Measurements from ENCODE around the gene ARHGEF26.

The ARHGEF26 gene

DNA sequence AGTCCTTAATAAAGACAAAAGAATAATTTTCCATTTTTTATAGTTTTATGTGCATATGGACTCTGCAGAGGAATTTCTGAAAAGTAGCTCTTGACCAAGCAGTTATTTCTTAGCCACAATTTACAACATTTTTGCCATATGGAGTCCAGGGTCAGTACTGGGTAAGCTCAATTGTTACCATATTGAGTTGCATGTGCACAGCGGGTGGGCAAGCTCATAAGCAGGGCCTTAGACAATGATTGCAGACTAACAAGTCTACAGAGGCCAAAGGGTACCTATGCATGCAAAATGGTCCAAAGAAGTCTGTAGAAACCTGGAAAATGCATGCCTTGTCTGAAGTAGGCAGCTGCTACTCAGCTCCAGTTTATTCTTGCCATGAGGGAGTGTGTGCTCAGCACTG lies 19.0 kb upstream of the ARHGEF26 start:
- Mint-ChIP-seq H3K4me3 (no peak overlapping the region), H3K4me1 (no peaks in the 10 kb centered on the region), H3K27me3 (no peaks in the 10 kb centered on the region), H3K9me3 (no peaks in the 10 kb centered on the region), H3K27ac (no peak overlapping the region)
- ATAC-seq (no peak), DNase-seq (no peak)

DNA sequence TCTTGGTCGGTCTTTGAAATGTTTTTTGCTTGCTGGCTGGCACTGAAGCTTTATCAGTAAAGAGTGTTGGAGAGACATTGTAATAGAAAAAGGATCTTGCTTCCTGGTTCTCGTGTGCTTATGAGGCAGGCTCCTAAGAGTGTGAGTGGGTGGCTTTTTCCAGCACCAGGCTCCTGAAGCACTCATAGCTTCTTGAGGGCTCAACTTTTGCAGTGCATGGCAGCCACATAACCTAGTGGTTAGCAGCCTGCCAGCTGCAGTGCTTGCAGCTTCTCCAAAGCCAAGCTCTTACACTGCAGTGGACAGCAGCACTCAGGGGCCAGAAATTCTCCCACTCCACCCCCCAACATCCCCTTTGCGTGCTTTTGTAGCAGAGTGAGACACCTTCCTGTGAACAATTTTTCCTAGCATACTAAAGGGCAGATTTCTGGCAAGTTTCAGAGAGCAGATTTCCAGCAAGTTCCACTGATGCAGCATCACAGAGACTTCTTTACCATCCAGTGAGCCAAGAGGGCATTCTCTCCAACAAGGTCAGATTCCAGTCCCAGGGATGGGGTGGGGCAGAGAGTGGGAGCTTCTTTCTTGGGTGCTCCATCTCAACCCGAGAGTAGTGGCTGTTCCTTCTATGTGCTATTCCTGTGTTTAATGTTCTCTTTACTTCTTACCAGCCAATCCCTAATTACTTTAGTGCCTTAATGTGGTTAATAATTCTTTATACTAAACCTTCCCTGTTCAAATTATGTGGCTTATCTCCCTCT lies 15.8 kb upstream of the ARHGEF26 start:
- no peaks in the 10 kb centered on the region for H3K27me3 Mint-ChIP-seq
- DNase-seq: no peak
- no peak overlapping the region for H3K27ac Mint-ChIP-seq
- no peaks in the 10 kb centered on the region for H3K9me3 Mint-ChIP-seq
- ATAC-seq: no peak
- H3K4me3 Mint-ChIP-seq: no peak overlapping the region
- H3K4me1 Mint-ChIP-seq: no peaks in the 10 kb centered on the region

DNA sequence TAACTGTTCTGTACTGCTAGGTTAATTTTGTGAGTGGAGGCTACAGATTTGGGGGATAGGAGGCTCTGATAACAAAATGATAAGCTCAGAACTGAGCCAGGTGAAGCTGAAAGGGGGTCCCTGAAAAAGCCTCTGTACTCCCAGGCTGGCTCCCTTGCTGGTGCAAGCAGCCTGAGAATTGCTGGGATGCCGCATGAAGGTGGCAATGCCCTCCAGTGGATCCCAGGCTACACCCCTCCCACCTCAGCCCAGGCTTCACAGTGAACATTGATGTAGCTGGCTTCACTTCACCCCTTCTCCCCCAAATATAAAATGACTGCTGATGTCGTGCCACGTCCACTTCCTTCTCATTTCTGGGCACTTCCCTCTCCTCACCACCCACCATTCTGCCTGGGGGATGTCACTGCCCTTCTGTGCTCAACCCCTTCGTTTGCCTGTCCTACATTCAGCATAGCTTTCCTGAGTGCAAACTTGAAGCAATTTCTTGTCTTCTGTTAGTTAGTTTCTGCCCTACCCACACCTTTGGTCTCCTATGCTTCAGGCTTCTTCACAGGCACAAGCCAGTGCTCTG lies 9.7 kb upstream of the ARHGEF26 start:
- Mint-ChIP-seq H3K27me3 (peaks cover 15% of the 10 kb centered on the region), H3K9me3 (no peaks in the 10 kb centered on the region), H3K27ac (no peak overlapping the region), H3K4me3 (no peak overlapping the region), H3K4me1 (no peaks in the 10 kb centered on the region)
- no peak for DNase-seq
- ATAC-seq: no peak

DNA sequence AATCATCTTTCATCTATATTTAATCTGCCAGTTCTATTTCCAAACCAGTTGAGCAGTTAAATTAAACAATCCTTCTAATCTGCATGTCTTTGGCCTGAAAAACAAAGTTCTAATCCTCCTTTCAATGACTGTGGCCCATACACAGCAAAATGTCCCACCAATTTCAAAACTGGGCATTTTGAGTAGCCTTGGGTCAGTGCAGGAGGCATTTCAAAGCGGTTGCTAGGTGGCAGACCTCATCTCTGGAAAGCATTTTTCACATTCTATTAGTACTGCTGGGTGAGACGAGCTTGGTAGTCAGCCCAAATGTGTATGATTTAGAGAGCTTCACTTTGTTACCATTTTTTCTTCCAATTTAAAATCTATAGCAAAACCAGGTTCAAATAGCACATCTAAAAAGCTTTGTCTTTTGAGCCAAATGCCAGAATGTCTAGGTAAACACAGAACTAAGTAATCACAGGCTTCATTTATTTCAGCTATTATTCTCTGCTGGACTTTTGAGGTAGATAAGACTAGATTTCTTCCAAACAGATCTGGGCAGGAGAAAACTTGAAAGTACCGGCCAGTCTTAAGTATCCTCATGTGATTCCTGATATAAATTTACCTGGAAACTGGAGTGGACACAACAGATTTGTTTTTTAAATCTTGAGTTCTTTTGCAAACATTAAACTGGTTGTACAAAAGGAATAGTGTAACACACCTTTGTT lies 8.9 kb upstream of the ARHGEF26 start:
- ATAC-seq (no peak), DNase-seq (no peak)
- Mint-ChIP-seq H3K27me3 (peaks cover 22% of the 10 kb centered on the region), H3K4me3 (no peak overlapping the region), H3K9me3 (no peaks in the 10 kb centered on the region), H3K4me1 (no peaks in the 10 kb centered on the region), H3K27ac (no peak overlapping the region)

DNA sequence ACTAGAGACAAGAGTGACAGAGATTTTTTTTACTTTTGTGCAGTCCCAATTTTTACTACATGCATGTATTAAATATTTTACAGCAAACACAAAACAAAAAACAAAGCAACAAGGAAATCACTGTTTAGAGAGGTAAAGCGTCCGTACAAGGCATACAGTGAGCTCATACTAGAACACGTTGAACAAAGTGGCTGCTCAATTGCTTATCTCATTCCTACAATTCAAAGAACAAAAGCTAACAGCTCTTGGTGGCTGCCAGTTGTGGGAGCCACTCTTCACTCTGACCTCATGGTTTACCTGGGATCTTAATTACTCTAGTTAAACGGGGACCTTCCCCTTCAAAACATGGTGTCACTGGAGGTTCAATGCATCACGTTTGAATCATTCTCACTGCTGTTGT lies 7.6 kb upstream of the ARHGEF26 start:
- no peak for ATAC-seq
- Mint-ChIP-seq H3K9me3 (no peaks in the 10 kb centered on the region), H3K27ac (no peak overlapping the region), H3K4me3 (no peak overlapping the region), H3K4me1 (no peaks in the 10 kb centered on the region), H3K27me3 (peaks cover 31% of the 10 kb centered on the region)
- DNase-seq: no peak

DNA sequence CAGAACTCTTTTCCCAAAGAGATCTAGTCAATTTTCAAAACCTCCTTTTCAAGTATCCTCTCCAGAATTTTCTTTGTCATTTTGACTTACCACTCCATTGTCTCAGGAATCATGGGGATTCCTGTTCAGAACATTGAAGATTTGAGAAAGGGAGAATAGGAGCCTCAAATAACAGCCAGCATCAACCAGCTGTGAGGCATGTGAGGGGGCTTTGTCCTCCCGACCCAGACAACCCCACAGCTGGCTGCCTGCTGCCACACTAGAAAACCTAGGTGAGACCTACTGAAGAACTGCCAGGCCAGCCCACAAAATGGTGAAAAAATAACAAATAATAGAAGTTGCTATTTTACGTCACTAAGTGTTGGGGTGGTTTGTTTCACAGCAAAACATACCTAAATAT lies 5.9 kb upstream of the ARHGEF26 start:
- peaks cover 3% of the 10 kb centered on the region for H3K4me1 Mint-ChIP-seq
- no peak for DNase-seq
- no peak for ATAC-seq
- H3K9me3 Mint-ChIP-seq: no peaks in the 10 kb centered on the region
- H3K27ac Mint-ChIP-seq: no peak overlapping the region
- H3K27me3 Mint-ChIP-seq: peaks cover 46% of the 10 kb centered on the region
- H3K4me3 Mint-ChIP-seq: no peak overlapping the region

DNA sequence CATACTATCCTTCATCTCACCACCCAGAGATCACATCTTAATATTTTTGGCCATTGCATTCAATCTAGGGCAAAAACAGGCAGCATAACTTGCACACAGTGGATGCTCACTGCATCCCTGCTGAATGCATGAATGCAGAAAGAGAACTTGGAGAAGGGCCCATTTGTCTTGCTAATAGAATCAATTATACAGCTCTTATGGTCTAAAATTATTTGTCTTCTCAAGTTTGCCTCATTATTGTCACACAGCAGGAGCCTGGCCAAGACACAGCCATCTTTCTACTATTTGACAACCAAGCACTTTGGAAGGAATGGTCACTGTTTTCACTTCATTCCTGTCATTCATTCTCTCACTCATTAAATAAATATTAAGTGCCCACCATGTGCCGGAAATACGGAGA lies 1.2 kb upstream of the ARHGEF26 start:
- peaks cover 32% of the 10 kb centered on the region for H3K4me1 Mint-ChIP-seq
- H3K9me3 Mint-ChIP-seq: no peaks in the 10 kb centered on the region
- ATAC-seq: no peak
- no peak for DNase-seq
- peaks cover 71% of the 10 kb centered on the region for H3K27me3 Mint-ChIP-seq
- H3K4me3 Mint-ChIP-seq: peak overlapping the region in 1 of 2 donors; percentile 40
- no peak overlapping the region for H3K27ac Mint-ChIP-seq

DNA sequence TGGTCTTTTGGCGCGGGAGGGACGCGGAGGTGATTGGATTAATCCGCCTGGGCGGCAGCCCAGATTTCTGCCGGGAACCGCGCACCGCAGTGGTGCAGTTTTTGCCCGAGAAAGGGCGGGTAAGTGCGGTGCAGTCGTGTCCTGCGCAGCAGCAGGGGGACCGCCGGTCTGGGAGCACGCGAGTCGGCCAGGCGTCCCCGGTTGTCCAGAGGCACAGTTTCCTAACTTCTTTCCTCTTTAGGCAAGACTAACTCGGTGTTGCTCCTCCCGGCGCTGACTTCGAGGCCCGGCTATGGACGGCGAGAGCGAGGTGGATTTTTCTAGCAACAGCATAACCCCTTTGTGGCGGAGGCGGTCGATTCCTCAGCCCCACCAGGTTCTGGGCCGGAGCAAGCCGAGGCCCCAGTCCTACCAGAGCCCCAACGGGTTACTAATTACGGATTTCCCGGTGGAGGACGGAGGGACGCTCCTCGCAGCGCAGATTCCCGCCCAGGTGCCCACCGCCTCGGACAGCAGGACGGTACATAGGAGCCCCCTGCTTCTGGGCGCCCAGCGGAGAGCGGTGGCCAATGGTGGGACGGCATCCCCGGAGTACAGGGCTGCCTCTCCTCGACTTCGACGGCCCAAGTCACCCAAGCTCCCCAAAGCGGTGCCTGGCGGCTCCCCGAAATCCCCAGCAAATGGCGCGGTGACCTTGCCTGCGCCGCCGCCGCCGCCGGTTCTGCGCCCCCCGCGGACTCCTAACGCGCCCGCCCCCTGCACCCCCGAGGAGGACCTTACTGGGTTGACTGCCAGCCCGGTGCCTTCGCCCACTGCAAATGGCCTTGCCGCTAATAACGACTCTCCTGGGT lies 736 bp downstream of the ARHGEF26 start:
- peak; percentile 65 for ATAC-seq
- no peaks in the 10 kb centered on the region for H3K9me3 Mint-ChIP-seq
- H3K27ac Mint-ChIP-seq: no peak overlapping the region
- peak overlapping the region; percentile 86 to 90 for H3K4me3 Mint-ChIP-seq
- H3K4me1 Mint-ChIP-seq: peaks cover 32% of the 10 kb centered on the region
- H3K27me3 Mint-ChIP-seq: peaks cover 70% of the 10 kb centered on the region
- peak; percentile 17 to 18 for DNase-seq

DNA sequence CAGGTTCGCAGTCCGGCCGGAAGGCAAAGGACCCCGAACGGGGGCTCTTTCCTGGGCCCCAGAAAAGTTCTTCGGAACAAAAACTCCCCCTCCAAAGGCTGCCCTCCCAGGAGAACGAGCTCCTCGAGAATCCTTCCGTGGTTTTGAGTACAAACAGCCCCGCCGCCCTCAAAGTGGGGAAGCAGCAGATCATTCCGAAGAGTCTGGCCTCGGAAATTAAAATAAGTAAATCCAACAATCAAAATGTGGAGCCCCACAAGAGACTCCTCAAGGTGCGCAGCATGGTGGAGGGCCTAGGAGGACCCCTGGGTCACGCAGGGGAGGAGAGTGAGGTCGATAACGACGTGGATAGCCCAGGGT lies 1.3 kb downstream of the ARHGEF26 start:
- peaks cover 32% of the 10 kb centered on the region for H3K4me1 Mint-ChIP-seq
- peak overlapping the region; percentile 62 to 86 for H3K4me3 Mint-ChIP-seq
- DNase-seq: no peak
- peaks cover 64% of the 10 kb centered on the region for H3K27me3 Mint-ChIP-seq
- no peaks in the 10 kb centered on the region for H3K9me3 Mint-ChIP-seq
- ATAC-seq: no peak
- H3K27ac Mint-ChIP-seq: no peak overlapping the region

DNA sequence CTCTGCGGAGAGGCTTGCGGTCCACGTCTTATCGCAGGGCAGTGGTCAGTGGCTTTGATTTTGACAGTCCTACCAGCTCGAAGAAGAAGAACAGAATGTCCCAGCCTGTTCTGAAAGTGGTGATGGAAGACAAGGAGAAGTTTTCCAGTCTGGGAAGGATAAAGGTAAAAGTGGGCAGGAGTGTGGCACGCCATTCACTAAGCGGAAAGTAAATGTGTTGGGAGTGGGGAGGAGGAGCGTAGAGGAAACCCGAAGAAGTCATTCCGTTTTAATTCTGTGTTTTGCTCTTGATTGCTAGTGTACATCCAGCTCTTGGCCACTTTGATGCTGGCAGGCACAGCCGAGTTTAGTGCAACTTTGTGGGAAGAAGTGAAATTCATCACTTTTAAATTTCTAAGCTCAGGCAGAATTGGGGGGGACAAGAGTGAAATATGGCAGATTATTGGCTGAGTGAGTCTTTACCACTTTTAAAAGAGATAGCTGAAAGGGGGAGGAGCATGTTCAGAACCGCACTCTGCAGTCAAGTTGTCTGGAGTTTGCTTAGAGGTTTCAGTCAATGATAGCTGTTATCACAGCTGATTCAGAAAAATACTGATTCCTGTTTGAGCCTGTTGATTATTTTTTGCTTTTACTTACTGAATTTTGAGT lies 1.8 kb downstream of the ARHGEF26 start:
- Mint-ChIP-seq H3K9me3 (no peaks in the 10 kb centered on the region), H3K27me3 (peaks cover 59% of the 10 kb centered on the region), H3K27ac (no peak overlapping the region), H3K4me3 (peak overlapping the region; percentile 62 to 86), H3K4me1 (peaks cover 32% of the 10 kb centered on the region)
- no peak for ATAC-seq
- no peak for DNase-seq

DNA sequence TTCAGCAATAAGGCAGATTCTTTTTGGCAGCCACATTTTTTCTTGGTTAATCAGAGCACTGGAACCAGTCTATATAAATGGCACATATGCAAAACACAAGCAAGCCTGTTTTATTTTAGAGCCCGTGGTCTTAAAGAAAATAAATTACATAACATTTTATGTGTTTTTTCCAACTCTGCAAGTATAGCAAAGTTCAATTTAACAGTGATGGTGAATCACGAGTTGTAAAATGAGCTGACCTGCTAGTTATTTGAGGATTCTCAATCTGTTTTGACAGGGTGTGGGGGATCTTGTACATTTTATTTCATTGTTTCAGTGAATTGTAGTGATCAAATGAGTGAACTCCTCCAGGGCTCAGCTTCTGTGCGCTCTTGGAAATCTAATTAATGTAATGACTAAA lies 2.7 kb downstream of the ARHGEF26 start:
- DNase-seq (no peak), ATAC-seq (no peak)
- Mint-ChIP-seq H3K27me3 (peaks cover 54% of the 10 kb centered on the region), H3K27ac (no peak overlapping the region), H3K9me3 (no peaks in the 10 kb centered on the region), H3K4me1 (peaks cover 32% of the 10 kb centered on the region), H3K4me3 (no peak overlapping the region)

DNA sequence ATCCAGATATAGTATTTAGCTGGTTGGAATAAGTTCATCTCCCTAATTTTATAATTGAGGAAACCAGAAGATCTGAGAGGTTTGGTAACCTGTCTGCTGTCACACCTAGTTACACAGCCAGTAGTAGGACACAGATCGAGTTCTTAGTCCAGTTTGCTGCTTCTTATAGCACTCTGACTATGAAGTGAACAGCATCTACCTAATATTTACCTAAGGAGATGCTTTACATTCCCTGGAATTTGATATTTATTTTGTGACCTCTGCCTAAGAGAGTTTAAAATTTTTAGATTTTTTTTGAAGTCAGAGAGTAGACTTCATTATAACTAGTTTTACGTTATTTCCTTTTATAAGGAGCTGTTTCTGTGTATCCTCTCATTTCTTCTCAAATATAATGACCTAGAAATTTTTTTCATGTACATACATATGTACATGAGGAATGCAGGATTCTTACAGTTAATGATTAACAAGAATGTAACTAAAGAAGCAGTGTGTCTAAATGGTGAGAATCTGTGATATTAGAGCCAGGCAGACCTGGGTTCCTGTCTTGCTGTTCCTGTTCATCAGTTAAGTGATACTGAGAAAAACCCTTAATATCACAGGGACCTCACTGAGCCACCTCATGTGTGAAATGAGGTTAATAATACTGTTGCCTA lies 4.3 kb downstream of the ARHGEF26 start:
- DNase-seq: no peak
- H3K9me3 Mint-ChIP-seq: no peaks in the 10 kb centered on the region
- H3K4me1 Mint-ChIP-seq: peaks cover 28% of the 10 kb centered on the region
- ATAC-seq: no peak
- H3K27me3 Mint-ChIP-seq: peaks cover 41% of the 10 kb centered on the region
- no peak overlapping the region for H3K4me3 Mint-ChIP-seq
- H3K27ac Mint-ChIP-seq: no peak overlapping the region

DNA sequence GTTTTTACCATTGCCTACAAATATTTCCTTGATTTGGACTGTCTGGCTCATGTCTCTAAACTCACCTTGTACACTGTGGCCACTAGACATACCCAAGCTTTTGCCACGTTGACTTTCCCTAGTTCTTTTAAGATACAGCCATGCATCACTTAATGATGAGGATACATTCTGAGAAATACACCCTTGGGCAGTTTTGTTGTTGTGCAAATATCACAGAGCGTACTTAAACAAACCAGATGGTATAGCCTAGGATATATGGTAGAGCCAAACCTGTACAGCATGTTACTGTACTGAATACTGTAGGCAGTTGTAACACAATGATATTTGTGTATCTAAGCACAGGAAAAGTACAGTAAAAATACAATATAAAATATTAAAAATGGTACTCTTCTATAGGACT lies 5.5 kb downstream of the ARHGEF26 start:
- Mint-ChIP-seq H3K27me3 (peaks cover 29% of the 10 kb centered on the region), H3K4me1 (peaks cover 16% of the 10 kb centered on the region), H3K9me3 (no peaks in the 10 kb centered on the region), H3K4me3 (no peak overlapping the region), H3K27ac (no peak overlapping the region)
- ATAC-seq (no peak), DNase-seq (no peak)

DNA sequence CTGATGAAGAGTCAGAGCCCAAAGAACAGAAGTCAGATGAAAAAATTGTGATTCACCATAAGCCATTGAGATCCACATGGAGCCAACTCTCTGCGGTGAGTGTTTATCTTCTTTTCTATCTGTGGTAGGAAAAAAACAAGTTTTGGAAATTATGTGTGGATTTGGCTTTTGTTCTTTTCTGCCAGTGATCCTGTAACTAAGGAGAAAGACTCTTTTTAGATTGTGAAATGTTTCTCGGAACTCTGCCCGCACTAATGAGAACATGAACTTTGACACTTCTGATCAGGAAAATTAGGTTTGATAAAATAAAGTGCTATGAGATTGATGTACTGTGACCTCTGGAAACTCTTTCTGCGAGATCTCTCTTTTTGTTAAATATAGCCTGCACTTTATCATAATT lies 8.4 kb downstream of the ARHGEF26 start:
- Mint-ChIP-seq H3K27me3 (peaks cover 14% of the 10 kb centered on the region), H3K4me3 (no peak overlapping the region), H3K4me1 (no peaks in the 10 kb centered on the region), H3K27ac (no peak overlapping the region), H3K9me3 (no peaks in the 10 kb centered on the region)
- no peak for ATAC-seq
- DNase-seq: no peak

DNA sequence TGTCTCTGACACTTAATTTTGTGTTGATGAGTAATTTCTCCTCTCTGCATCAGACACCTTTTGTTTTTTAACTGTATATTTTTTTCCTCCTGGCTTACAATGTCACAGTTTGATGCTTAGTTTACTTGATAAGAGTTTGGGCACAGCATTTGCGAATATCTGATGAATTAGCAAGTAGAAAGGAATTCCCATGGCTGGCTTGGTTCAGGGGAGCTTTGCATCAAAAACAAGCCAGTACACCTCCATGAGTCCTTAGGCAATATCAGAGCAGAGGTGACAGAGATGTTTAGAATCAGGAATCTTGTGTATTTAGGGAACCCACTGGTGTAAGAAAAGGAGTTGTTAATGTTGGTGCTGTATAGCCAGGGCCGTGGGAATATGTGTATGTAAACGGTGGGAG lies 9.3 kb downstream of the ARHGEF26 start:
- Mint-ChIP-seq H3K4me1 (no peaks in the 10 kb centered on the region), H3K27me3 (peaks cover 18% of the 10 kb centered on the region), H3K27ac (no peak overlapping the region), H3K4me3 (no peak overlapping the region), H3K9me3 (no peaks in the 10 kb centered on the region)
- no peak for ATAC-seq
- DNase-seq: no peak

All from stimulated activated naive CD8-positive, alpha-beta T cell treated with anti-CD3 and anti-CD28 coated beads, Interleukin-15, amount 100 ng/mL, for 72 hours (primary cell).